ENCODE data around the gene UBXN10. TPM values are rescaled to one million over a fixed set of nuclear protein-coding genes. Genes with fewer than 3 reads are reported as not detected.

The UBXN10 gene
- total and polyA plus RNA-seq, 11 donors: 0.14 to 2.6 (median 1.1) TPM

DNA sequence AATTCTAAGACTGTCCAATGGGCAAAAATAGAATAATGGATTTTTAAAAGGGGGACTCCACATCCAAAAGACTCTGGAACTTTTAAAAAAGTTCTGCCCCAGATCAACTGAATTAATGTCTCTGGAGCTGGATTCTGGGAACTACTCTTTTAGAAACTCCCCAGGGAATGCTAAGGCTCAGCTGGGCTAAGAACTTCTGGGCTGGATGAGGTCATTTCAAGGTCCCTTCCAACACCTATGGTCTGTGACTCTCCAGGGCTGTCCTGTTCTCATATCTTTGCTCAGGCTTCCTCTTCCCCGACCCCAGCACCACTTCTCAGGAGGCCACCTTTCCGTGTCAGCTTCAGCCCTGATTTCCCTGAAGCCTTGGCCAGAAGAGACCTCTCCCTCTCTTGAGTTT lies 13.9 kb downstream of the UBXN10 start:
- Histone ChIP-seq H3K36me3 (no peaks in the 10 kb centered on the region), H3K4me1 (peaks cover 0 to 7% (median under 1%) of the 10 kb centered on the region in 12 donors), H3K4me3 (no peak overlapping the region), H3K9me3 (no peaks in the 10 kb centered on the region), H3K27me3 (peaks cover 0 to 22% (median 0%) of the 10 kb centered on the region in 9 donors), H3K27ac (no peak overlapping the region)
- 22 to 37% (median 29%) methylated on average over 2 of the region's 2 CpGs for WGBS, 4 donors
- DNase-seq: peak in 1 of 5 donors; percentile 16
- TF ChIP-seq, protein P1, sequence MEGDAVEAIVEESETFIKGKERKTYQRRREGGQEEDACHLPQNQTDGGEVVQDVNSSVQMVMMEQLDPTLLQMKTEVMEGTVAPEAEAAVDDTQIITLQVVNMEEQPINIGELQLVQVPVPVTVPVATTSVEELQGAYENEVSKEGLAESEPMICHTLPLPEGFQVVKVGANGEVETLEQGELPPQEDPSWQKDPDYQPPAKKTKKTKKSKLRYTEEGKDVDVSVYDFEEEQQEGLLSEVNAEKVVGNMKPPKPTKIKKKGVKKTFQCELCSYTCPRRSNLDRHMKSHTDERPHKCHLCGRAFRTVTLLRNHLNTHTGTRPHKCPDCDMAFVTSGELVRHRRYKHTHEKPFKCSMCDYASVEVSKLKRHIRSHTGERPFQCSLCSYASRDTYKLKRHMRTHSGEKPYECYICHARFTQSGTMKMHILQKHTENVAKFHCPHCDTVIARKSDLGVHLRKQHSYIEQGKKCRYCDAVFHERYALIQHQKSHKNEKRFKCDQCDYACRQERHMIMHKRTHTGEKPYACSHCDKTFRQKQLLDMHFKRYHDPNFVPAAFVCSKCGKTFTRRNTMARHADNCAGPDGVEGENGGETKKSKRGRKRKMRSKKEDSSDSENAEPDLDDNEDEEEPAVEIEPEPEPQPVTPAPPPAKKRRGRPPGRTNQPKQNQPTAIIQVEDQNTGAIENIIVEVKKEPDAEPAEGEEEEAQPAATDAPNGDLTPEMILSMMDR (IDR thresholded peaks at IDR 0.05): no peak
- TF ChIP-seq POLR2A (IDR thresholded peaks at IDR 0.05): no peak
- intact Hi-C loops (cut with DNase I): loop anchor here in 7 of 10 donors (5.0 to 10.0 kb wide), 4 partner anchors 98 to 285 kb away; partner anchors contain the start of gene PLA2G2A (in 3 of the 7)
- ATAC-seq: peak in 1 of 4 donors; percentile 38

DNA sequence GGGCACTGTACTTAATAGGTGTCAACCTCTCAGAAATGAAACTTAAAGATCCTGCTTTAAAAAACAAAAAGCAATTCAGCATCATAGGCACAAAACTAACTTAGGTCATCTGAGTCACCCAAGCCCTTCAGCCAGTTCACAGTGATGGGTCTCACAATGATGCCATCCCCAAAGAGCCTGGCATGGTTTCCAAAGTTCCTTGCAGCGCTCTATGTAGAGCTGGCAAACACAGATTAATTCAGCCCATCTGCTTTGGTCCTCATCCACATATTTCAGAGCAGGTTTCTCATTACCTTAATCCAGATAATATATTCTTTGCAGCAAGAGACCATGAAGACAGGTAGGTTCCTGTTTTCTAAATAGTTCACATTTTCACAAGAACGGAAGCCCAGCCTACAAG lies 15.1 kb downstream of the UBXN10 start:
- intact Hi-C loops (cut with DNase I): no loop called here
- ATAC-seq: no peak
- no peaks in the 10 kb centered on the region for H3K9me3 ChIP-seq
- TF ChIP-seq, protein P1 (IDR thresholded peaks at IDR 0.05): no peak
- no peak for TF ChIP-seq POLR2A (IDR thresholded peaks at IDR 0.05)
- no peak overlapping the region for H3K27ac ChIP-seq
- H3K27me3 ChIP-seq: peaks cover 0 to 19% (median 0%) of the 10 kb centered on the region in 9 donors
- no peaks in the 10 kb centered on the region for H3K4me1 ChIP-seq
- H3K4me3 ChIP-seq: no peak overlapping the region
- DNase-seq: no peak
- H3K36me3 ChIP-seq: no peaks in the 10 kb centered on the region
- WGBS, 4 donors: 77 to 84% (median 81%) methylated on average over 2 of the region's 2 CpGs

DNA sequence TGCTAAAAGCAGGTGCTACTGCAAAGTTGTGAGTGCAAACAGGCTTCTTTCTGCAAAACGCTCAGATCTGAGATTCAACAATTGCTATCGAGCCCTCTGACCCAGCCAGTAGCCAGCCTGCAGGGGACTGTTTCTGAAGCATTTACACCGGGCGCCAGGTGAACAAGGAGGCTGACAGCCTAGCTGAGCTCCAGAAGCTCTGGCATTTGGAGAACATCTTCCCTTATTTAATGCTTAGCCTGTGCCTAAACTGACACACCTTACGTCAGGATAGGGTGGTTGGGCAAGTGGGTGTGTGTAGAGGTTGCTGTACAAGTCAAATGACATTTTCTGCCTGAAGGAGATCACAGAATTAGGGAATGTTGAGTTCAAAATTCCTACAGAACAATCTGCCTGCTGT lies 16.3 kb downstream of the UBXN10 start:
- Histone ChIP-seq H3K27ac (no peak overlapping the region), H3K9me3 (no peaks in the 10 kb centered on the region), H3K27me3 (peaks cover 0 to 11% (median 0%) of the 10 kb centered on the region in 9 donors), H3K4me3 (no peak overlapping the region), H3K4me1 (no peaks in the 10 kb centered on the region), H3K36me3 (no peaks in the 10 kb centered on the region)
- 82 to 89% (median 87%) methylated on average over 5 of the region's 5 CpGs for WGBS, 4 donors
- intact Hi-C loops (cut with DNase I): no loop called here
- no peak for DNase-seq
- ATAC-seq: no peak
- no peak for TF ChIP-seq POLR2A (IDR thresholded peaks at IDR 0.05)
- TF ChIP-seq, protein P1 (IDR thresholded peaks at IDR 0.05): no peak

DNA sequence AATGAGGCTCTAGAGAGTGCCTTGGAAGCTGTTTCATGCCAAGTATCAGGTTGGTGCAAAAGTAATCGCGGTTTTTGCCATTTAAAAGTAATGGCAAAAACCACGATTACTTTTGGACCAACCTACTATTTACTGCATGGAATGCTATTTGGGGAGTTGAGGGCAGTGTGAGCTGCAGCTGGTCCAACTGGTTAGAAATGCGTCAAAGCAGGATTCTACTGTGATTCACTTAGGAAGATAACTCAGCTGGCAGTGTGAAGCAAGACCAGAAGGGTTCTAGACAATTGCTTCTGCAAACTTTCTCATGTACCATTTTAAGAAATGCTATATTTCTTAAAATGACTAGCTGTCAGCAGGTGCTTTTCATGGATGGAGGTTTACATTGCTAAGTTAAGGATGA lies 21.6 kb downstream of the UBXN10 start:
- intact Hi-C loops (cut with DNase I): no loop called here
- Histone ChIP-seq H3K9me3 (no peaks in the 10 kb centered on the region), H3K36me3 (no peaks in the 10 kb centered on the region), H3K27me3 (peaks cover 0 to 22% (median 2%) of the 10 kb centered on the region in 9 donors), H3K4me1 (peaks cover 0 to 4% (median 2%) of the 10 kb centered on the region in 12 donors), H3K4me3 (no peak overlapping the region), H3K27ac (no peak overlapping the region)
- WGBS, 4 donors: 77 to 85% (median 80%) methylated on average over 4 of the region's 4 CpGs
- TF ChIP-seq, protein P1 (IDR thresholded peaks at IDR 0.05): no peak
- TF ChIP-seq POLR2A (IDR thresholded peaks at IDR 0.05): no peak
- ATAC-seq (no peak), DNase-seq (no peak)
